ENCODE data around the gene ANKRD6.

Gene ANKRD6

GRCh38 chr6:89662659-89663223 lies 229.8 kb downstream of the ANKRD6 start:
- Histone ChIP-seq H3K4me3 (no peak overlapping the region), H3K9ac (ENCODE audit: insufficient read length) (no peak overlapping the region), H3K9me3 (ENCODE audit: low read depth, low read length) (no peaks in the 10 kb centered on the region), H3K27ac (no peak overlapping the region), H3K36me3 (ENCODE audit: insufficient read depth, low read length) (peaks cover 86% of the 10 kb centered on the region)
- TF ChIP-seq POLR2AphosphoS5 (IDR thresholded peaks at IDR 0.05; ENCODE audit: borderline replicate concordance, low read depth, low read length): no peak
- no peak for DNase-seq (ENCODE audit: low read depth, low spot score)

GRCh38 chr6:89667872-89668556 lies 235.1 kb downstream of the ANKRD6 start:
- no peak overlapping the region for H3K9ac ChIP-seq (ENCODE audit: insufficient read length)
- no peak for DNase-seq (ENCODE audit: low read depth, low spot score)
- TF ChIP-seq FOXP2 (optimal IDR thresholded peaks at IDR 0.05; ENCODE audit: control extremely low read depth, extremely low read length, insufficient read depth) (no peak), POLR2AphosphoS5 (IDR thresholded peaks at IDR 0.05; ENCODE audit: borderline replicate concordance, low read depth, low read length) (no peak), EZH2 (IDR thresholded peaks at IDR 0.05) (no peak)
- H3K27ac ChIP-seq: peak overlapping the region; percentile 70
- peaks cover 83% of the 10 kb centered on the region for H3K36me3 ChIP-seq (ENCODE audit: insufficient read depth, low read length)
- H3K4me3 ChIP-seq: no peak overlapping the region
- H3K9me3 ChIP-seq (ENCODE audit: low read depth, low read length): no peaks in the 10 kb centered on the region

GRCh38 chr6:89669002-89669401 lies 236.1 kb downstream of the ANKRD6 start:
- no peak for DNase-seq (ENCODE audit: low read depth, low spot score)
- Histone ChIP-seq H3K9me3 (ENCODE audit: low read depth, low read length) (no peaks in the 10 kb centered on the region), H3K9ac (ENCODE audit: insufficient read length) (no peak overlapping the region), H3K27ac (peak overlapping the region; percentile 70), H3K36me3 (ENCODE audit: insufficient read depth, low read length) (peaks cover 82% of the 10 kb centered on the region), H3K4me3 (no peak overlapping the region)
- TF ChIP-seq EZH2 (IDR thresholded peaks at IDR 0.05): no peak
- TF ChIP-seq POLR2AphosphoS5 (IDR thresholded peaks at IDR 0.05; ENCODE audit: borderline replicate concordance, low read depth, low read length): no peak
- no peak for TF ChIP-seq FOXP2 (optimal IDR thresholded peaks at IDR 0.05; ENCODE audit: control extremely low read depth, extremely low read length, insufficient read depth)

- no peak overlapping the region for H3K4me3 ChIP-seq
- peaks cover 86% of the 10 kb centered on the region for H3K36me3 ChIP-seq (ENCODE audit: insufficient read depth, low read length)
- no peak for DNase-seq (ENCODE audit: low read depth, low spot score)
- no peak overlapping the region for H3K27ac ChIP-seq
- no peaks in the 10 kb centered on the region for H3K9me3 ChIP-seq (ENCODE audit: low read depth, low read length)
- no peak overlapping the region for H3K9ac ChIP-seq (ENCODE audit: insufficient read length)
- TF ChIP-seq FOXP2 (optimal IDR thresholded peaks at IDR 0.05; ENCODE audit: control extremely low read depth, extremely low read length, insufficient read depth) (no peak), EZH2 (IDR thresholded peaks at IDR 0.05) (no peak), POLR2AphosphoS5 (IDR thresholded peaks at IDR 0.05; ENCODE audit: borderline replicate concordance, low read depth, low read length) (no peak)
These were observed 238.1 kb downstream of the ANKRD6 start for GRCh38 chr6:89670935-89671565.

GRCh38 chr6:89675949-89676748 lies 243.2 kb downstream of the ANKRD6 start:
- TF ChIP-seq FOXP2 (optimal IDR thresholded peaks at IDR 0.05; ENCODE audit: control extremely low read depth, extremely low read length, insufficient read depth): no peak
- no peak for TF ChIP-seq POLR2AphosphoS5 (IDR thresholded peaks at IDR 0.05; ENCODE audit: borderline replicate concordance, low read depth, low read length)
- no peak for TF ChIP-seq EZH2 (IDR thresholded peaks at IDR 0.05)
- no peak overlapping the region for H3K9ac ChIP-seq (ENCODE audit: insufficient read length)
- no peak overlapping the region for H3K4me3 ChIP-seq
- no peaks in the 10 kb centered on the region for H3K9me3 ChIP-seq (ENCODE audit: low read depth, low read length)
- DNase-seq (ENCODE audit: low read depth, low spot score): no peak
- H3K27ac ChIP-seq: peak overlapping the region; percentile 70
- H3K36me3 ChIP-seq (ENCODE audit: insufficient read depth, low read length): peaks cover 94% of the 10 kb centered on the region

GRCh38 chr6:89678531-89678930 lies 245.6 kb downstream of the ANKRD6 start:
- H3K4me3 ChIP-seq: no peak overlapping the region
- H3K36me3 ChIP-seq (ENCODE audit: insufficient read depth, low read length): peaks cover 93% of the 10 kb centered on the region
- H3K27ac ChIP-seq: no peak overlapping the region
- no peak overlapping the region for H3K9ac ChIP-seq (ENCODE audit: insufficient read length)
- DNase-seq (ENCODE audit: low read depth, low spot score): no peak
- H3K9me3 ChIP-seq (ENCODE audit: low read depth, low read length): no peaks in the 10 kb centered on the region
- no peak for TF ChIP-seq POLR2AphosphoS5 (IDR thresholded peaks at IDR 0.05; ENCODE audit: borderline replicate concordance, low read depth, low read length)
- TF ChIP-seq EZH2 (IDR thresholded peaks at IDR 0.05): no peak
- no peak for TF ChIP-seq FOXP2 (optimal IDR thresholded peaks at IDR 0.05; ENCODE audit: control extremely low read depth, extremely low read length, insufficient read depth)

- Histone ChIP-seq H3K9me3 (ENCODE audit: low read depth, low read length) (no peaks in the 10 kb centered on the region), H3K27ac (no peak overlapping the region), H3K9ac (ENCODE audit: insufficient read length) (no peak overlapping the region), H3K36me3 (ENCODE audit: insufficient read depth, low read length) (peaks cover 93% of the 10 kb centered on the region), H3K4me3 (no peak overlapping the region)
- no peak for DNase-seq (ENCODE audit: low read depth, low spot score)
- TF ChIP-seq FOXP2 (optimal IDR thresholded peaks at IDR 0.05; ENCODE audit: control extremely low read depth, extremely low read length, insufficient read depth) (no peak), EZH2 (IDR thresholded peaks at IDR 0.05) (no peak), POLR2AphosphoS5 (IDR thresholded peaks at IDR 0.05; ENCODE audit: borderline replicate concordance, low read depth, low read length) (no peak)
These were observed 246.5 kb downstream of the ANKRD6 start for GRCh38 chr6:89679215-89680120.
